ENCODE data around the gene INPP4A.

INPP4A gene

DNA sequence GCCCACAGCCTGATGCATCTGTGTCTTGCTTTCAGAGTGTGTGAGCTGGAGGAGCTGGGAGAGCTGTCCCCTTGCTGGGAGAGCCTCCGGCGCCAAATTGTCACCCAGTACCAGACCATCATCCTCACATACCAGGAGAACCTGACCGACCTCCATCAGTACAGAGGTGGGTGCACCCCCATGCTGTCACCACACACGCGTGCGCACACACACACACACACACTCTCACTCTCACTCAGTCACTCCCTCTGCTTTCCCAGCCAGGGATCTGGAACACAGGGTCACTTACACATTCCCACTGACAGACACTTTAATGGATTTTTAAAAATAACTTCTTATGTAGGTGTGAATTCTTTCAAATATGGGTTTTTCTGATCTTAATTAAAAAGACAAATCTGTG is 99.2 kb downstream of the INPP4A start:
- no peak for DNase-seq
- in situ Hi-C loops (cut with HindIII; ENCODE audit: low pct_ligation_motif_present, low pct_unique_long_range_greater_than_20kb, low sequenced_read_pairs): no loop called here

DNA sequence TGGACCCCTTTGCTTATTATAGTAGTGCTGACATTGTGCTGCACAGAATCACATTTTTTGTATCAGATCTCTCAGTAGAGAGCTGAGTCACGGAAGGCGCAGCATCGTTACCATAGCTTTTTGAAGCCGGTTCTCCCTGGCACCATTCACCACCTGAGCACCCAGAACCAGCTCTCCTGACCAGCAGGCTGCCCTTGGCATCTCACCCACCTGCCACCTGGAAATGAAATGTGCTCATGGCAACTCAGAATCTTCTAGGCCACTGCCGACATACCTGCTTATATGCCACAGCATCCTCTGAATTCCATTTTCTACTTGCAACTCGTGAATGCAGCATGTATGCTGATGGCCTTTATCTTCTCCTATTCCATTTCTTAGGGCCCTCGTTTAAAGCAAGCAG is 100.9 kb downstream of the INPP4A start:
- no peak for DNase-seq
- in situ Hi-C loops (cut with HindIII; ENCODE audit: low pct_ligation_motif_present, low pct_unique_long_range_greater_than_20kb, low sequenced_read_pairs): no loop called here

DNA sequence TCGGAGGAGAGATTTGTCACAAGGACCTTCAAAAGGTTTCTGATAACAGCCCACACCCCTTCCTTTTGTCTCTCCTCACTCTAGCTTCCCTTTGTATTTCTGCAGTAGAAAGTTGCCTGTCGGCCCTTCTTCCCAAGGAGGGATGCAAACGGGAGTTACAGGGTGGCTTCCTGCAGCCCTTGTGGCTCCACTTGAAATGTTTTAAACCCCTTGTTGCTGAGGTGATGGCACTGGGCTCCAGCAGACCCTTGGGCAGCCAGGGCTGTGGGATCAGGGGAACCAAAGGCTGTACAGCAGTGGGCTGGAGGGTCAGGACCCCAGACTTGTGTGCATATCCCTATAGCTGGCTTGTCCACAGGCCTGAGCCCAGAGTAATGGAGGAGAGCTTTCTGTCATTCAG is 101.5 kb downstream of the INPP4A start:
- in situ Hi-C loops (cut with HindIII; ENCODE audit: low pct_ligation_motif_present, low pct_unique_long_range_greater_than_20kb, low sequenced_read_pairs): no loop called here
- DNase-seq: no peak

DNA sequence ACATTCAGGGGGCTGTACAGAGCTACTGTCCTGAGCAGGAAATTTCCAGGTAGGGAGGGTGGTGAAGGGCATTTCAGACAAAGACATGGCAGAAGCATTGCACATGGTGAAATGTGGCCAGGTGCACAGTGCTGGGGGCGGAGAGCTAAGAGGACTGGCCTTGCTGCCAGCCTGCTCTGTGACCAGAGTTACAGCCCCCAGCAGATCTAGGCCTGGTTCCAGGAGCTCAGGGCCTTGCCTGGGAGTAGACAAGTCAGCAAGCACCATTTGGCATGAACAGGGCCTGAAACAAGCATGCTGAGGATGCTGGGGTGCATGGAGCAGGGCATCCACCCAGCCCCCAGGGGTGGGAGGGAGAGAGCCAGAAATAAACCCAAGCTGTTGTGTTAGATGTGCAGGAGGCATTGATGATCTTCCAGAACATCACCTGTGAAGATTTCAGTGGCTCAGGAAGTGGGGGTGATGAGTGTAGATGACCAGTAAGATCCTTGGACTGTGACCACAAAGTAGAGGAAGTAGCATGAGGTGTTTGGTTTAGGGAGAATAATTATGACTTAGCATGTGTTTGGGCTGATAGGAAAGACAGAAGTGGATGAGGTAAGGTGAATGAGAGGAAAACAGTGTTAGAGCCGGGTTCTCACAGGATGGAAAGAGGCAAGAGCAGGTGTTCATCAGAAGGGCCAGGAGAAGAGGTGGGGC is 102.6 kb downstream of the INPP4A start:
- DNase-seq: no peak
- in situ Hi-C loops (cut with HindIII; ENCODE audit: low pct_ligation_motif_present, low pct_unique_long_range_greater_than_20kb, low sequenced_read_pairs): no loop called here

DNA sequence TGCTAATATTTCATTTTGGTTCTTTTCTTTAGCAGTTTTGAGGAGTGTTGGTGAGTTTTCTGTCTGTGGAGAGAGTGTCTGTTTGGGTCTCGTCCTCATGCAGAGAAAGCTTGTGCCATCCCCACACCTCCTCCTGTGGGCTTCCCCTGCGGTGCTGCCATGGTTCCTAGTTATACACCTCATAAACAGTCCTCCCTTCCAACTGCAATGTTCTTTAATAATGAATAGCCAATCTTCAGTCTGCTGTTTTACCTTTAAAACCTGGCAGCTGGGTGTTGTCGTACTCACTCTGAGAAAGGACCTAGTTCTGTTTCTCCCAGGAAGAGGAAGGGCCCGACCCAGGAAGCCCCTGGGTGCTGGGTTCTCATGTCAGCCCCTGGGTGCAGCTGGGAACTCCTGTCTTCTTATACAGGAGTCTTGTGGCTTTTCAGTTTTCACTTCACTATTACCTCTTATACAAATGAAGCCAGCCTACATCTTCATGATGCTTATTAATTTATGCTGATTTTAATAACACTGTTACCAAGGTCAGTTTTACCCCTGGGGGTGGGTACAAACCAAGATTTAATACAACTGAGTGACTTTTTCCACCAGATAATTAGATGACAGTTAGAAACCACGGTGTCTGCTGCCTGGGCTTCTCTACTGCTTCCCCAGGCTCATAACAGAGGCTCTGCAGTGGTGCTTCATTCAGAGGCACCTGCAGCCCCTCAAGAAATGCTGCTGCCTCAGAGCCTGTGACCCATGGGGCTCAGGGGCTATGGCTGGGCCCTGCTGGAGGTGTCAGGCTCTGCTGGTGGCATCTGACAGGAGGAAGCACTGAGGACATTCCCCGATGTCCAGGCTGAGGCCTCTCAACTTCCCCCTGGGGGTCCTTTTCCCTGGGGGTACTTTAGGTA is 104.5 kb downstream of the INPP4A start:
- in situ Hi-C loops (cut with HindIII; ENCODE audit: low pct_ligation_motif_present, low pct_unique_long_range_greater_than_20kb, low sequenced_read_pairs): no loop called here
- DNase-seq: no peak

DNA sequence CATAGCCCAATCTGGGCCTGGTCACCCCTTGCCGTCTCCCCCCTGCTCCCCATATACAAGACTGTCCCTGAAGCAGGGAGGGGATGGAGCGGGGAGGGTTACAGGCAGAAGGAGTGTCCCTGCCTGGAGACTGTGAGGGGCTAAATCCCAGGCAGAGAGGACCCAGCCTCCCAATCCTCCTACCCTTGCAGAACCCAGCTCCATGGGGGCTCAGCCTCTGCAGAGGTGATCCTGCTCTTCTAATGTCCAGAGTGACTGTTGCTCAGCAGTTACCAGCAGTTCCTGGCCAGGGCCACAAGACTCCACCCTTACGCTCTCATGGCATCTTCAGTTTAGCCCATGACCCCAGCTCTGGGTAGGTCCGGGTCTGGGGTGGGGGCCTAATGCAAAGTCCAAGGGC is 105.5 kb downstream of the INPP4A start:
- in situ Hi-C loops (cut with HindIII; ENCODE audit: low pct_ligation_motif_present, low pct_unique_long_range_greater_than_20kb, low sequenced_read_pairs): no loop called here
- DNase-seq: no peak

DNA sequence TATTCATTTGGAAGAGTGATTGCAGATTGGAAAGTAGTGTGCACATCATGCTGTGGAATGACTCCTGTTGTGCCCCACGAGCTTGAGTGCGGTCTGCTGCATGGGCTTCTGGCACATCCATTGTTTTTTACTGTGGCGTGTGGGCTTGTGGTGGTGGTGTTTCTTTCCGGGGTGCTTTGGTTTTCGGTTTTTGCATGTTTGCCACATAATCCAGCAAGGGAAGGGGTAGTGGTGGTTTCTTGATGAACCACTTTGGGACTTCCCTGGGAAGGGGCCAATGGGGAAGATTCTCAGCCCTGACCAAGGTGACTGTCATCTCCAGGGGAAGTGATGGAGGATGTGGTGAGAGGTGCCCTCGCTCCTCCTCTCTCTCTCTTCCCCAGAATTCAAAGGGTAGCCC is 106.7 kb downstream of the INPP4A start:
- DNase-seq: no peak
- in situ Hi-C loops (cut with HindIII; ENCODE audit: low pct_ligation_motif_present, low pct_unique_long_range_greater_than_20kb, low sequenced_read_pairs): no loop called here

DNA sequence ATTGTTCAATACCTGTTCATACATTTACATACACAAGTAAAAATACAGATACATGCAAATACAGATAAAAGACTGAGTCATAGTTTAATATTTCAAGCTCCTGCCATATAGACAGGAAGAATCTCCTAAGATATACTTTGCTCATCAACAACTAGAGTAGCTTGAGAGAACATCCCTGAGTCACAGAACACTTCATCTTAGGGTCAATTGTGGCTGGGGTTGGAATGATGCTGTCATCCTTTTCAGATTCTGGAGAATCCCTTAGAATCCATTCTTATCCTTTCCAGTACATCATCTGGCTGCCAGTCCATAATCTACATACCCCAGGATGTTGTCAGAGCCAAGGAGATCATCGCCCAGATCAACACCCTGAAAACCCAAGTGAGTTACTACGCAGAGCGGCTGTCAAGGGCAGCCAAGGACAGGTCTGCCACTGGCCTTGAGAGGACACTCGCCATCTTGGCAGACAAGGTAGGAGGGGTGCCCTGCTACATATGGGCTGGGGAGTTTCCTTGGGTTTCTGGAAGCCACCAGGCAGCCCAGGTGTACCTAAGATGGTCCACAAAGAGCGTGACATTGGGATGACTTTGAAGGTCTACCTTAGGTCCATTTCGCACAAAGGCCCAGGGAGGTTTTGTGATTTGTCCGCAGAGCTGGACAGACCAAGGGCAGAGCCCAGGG is 108.0 kb downstream of the INPP4A start:
- in situ Hi-C loops (cut with HindIII; ENCODE audit: low pct_ligation_motif_present, low pct_unique_long_range_greater_than_20kb, low sequenced_read_pairs): no loop called here
- no peak for DNase-seq

DNA sequence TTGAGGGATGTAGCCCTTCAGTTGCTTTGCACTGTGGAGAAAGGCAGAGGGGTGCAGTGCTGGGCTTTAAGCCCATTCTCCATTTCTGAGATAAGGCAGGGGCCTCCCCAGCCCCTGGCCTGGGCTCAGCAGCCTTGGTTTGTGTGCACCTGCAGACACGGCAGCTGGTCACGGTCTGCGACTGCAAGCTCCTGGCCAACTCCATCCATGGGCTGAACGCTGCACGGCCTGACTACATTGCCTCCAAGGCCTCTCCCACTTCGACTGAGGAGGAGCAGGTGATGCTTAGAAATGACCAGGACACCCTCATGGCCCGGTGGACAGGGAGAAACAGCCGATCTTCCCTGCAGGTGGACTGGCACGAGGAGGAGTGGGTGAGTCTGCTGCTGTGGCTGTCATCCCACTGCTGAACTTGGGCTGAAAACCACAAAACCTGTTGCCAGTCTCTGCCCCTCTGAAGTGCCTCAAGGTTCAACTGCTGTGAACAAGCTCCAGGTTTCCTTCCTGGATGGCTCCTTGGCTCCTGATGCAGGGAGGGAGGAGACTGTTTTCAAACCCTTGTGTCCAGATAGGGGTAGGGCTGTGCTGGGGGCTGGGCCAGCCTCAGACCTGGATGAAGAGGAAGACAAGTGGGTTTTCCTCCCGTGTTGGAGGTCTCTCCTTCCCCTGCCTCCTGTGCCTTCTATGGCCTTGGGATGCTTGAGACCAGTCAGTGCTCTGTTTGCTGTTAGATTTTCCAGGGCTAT is 109.6 kb downstream of the INPP4A start:
- in situ Hi-C loops (cut with HindIII; ENCODE audit: low pct_ligation_motif_present, low pct_unique_long_range_greater_than_20kb, low sequenced_read_pairs): no loop called here
- DNase-seq: no peak

DNA sequence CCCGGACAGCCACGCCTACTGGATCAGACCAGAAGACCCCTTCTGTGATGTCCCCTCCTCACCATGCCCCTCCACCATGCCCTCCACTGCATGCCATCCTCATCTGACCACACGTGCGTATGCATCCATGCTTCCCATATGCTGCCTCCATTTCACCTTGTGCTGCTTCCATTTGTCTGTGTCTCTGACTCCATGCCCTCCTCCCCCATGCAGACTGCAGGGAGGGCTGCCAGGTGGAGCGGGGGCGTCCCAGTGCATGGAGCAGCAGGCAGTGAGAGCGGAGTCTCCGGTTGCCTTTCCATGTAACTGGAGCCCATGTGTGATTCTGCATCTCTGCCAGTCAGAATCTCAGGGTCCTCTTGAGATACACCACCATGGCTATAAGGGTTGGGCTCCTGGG is 111.0 kb downstream of the INPP4A start:
- in situ Hi-C loops (cut with HindIII; ENCODE audit: low pct_ligation_motif_present, low pct_unique_long_range_greater_than_20kb, low sequenced_read_pairs): no loop called here
- DNase-seq: no peak

DNA sequence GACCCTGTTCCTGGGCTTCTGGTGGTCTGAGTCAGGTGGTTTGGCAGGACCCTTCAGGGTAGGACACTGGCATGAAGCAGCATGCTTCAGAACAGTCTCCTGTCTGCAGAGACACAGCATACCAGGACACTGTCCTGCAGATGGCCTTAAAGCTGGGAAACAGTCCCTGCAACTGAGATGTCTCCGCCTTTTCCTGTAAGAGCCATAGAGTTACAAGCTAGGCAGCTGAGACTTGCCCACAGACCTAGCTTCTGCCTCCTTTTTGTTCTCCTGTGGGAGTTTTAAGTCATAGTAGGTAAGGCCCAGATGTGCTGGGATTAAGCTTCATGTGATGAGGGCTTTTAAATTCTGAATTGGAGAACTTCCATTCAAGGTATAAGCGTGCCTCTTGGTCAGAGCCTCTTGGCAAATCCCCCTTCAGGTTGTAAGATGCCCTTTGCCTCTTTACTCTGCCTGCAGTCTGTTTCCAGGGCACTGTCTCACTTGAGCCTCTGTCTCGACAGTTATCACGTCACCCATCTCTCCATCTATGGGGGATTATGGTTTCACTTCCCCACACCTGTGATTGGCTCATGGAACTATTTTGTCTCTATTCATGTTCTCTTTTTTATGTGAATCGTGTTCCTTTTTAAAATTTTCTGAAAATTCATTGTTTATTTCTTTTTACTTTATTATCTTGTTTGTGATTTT is 111.8 kb downstream of the INPP4A start:
- no peak for DNase-seq
- in situ Hi-C loops (cut with HindIII; ENCODE audit: low pct_ligation_motif_present, low pct_unique_long_range_greater_than_20kb, low sequenced_read_pairs): no loop called here

DNA sequence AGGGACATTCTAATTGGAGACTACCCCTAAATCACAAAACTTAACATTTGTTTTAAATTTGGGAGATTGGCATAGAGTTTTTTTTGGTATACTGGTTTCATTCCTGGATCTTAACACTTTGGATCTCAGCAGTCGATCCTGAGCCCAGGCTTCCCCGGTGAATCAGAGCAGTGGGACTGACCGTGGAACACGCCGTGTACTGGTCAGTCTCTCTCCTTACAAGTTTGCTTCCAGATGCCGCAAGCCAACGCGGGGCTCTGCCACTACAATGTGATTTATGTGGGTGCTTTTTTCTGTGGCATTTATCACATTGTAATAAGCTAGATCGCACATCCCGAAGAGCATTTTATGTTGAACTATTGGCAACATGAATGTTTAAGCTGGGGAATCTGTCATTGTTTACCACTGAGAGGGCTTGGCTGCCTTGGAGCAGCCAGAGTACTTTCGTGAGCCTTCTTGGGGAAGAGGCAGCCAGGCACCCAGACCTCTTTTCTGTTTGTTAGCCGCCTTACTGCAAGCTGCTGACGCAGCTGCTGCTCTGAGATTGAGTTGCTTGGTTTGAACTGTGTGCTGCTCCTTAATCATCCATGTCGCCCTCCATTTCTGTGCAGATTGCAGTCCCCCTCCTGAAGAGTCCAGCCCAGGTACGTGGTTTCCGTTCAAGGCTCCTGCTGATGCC is 114.3 kb downstream of the INPP4A start:
- DNase-seq: no peak
- in situ Hi-C loops (cut with HindIII; ENCODE audit: low pct_ligation_motif_present, low pct_unique_long_range_greater_than_20kb, low sequenced_read_pairs): no loop called here

DNA sequence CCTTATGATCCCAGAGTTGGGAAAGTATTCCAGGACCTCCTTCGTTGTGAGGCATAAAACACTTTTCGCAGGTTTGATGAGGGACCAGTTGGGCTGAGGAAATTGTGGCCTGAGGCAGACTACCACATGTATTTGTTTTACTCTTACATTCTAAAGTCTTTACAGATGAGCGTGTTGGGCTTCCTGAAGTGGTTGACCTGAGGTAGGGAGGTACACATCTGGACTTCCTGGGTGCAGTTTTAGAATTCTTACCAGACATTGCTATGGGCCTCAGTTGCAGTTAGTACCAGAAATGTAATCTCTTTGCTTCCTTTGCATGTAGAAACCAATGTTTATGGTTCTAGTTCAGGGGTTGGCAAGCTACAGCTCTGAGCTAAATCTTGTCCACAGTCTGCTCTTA is 114.9 kb downstream of the INPP4A start:
- in situ Hi-C loops (cut with HindIII; ENCODE audit: low pct_ligation_motif_present, low pct_unique_long_range_greater_than_20kb, low sequenced_read_pairs): no loop called here
- DNase-seq: no peak

DNA sequence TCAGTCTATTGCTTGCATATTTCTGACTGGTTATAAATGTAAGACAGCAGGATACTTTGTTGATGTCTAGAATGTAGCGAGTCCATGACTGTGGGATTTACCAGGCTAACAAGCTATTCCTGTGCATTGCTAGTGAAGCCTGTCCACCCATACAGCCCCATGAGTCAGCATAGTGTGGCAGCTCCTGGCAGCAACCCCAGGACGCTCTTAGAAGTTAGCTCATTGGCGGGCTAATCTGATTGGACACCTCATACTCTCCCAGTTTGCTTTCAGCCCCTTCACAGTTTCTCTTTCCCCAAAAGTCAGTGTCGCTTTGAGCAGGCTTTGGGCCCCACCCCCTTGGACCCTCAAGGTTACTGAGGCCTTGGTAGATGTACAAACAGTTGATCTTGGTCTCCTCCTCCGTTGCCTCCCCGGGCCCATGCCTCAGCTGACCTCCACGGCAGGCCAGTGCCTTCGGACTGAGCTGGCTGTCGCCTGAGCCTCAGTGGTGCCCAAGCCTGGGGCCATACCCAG is 115.7 kb downstream of the INPP4A start:
- DNase-seq: peak; percentile 93
- in situ Hi-C loops (cut with HindIII; ENCODE audit: low pct_ligation_motif_present, low pct_unique_long_range_greater_than_20kb, low sequenced_read_pairs): no loop called here

DNA sequence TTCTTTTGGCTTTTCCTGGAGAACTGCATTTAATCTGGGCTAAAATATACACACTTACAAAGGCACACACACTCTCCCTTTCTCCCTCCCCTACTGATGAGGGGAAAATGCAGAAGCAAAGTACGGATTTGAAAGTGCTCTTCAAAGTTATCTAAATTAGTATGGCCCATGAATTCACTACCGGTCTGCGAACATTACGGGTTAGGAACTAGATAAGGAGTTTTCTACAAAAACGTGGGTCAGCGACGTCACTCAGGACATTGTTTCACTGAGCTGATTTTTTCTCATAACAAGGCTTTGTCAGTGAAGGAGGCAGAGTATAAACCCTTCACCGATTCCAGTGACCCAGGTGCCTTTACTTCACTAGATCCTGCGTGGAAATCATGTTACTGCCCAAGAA is 116.4 kb downstream of the INPP4A start:
- in situ Hi-C loops (cut with HindIII; ENCODE audit: low pct_ligation_motif_present, low pct_unique_long_range_greater_than_20kb, low sequenced_read_pairs): no loop called here
- no peak for DNase-seq

DNA sequence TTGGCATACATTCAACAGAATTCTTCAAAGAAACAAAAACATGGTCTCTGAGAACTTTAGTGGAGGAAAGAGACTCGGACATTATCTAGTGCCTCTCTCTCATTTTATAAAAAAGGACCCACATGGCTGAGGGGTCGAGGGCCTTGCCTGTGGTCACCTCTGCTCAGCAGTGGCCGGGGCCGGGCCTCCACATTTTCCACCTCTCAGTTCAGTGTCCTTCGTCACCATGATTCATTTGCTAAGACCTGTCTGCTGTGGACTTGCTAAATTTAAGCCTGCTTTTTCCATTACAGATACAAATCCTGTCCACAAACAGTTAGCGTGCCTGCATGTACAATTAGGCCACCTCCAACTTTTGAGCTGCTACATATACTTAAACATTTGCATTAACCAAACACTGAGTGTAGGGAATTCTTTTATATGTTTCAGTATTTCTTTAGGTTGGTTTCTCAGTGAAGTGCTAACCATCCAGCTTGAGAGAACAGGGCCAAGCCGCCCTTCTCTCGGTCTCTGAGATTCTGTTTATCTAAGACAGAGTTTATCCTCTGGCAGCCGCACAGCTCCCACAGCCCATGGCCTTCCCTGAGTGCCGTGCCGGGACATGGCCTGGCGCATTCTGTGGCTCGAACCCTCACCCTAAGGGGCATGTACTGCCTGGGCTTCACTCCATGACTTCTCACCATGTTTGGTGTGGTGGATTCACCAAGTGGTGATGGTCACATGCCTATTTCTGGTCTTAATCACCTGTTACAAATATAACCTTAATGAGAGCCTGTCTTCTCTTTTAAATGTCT is 117.4 kb downstream of the INPP4A start:
- in situ Hi-C loops (cut with HindIII; ENCODE audit: low pct_ligation_motif_present, low pct_unique_long_range_greater_than_20kb, low sequenced_read_pairs): no loop called here

DNA sequence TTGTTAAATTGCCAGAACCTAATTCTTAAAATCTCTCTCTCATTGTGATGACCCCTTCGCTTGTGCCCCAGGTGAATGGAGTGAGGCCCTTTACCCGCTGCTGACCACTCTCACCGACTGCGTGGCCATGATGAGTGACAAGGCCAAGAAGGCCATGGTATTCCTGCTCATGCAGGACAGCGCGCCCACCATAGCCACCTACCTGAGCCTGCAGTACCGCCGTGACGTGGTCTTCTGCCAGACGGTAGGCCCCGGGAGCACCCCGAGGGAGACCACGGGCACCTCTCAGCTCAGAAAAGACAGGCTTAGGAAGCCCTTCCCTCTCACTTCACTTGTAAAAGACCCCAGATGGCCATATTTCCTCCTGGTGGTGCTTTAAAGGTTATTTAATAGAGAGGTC is 118.7 kb downstream of the INPP4A start:
- in situ Hi-C loops (cut with HindIII; ENCODE audit: low pct_ligation_motif_present, low pct_unique_long_range_greater_than_20kb, low sequenced_read_pairs): no loop called here
- DNase-seq: no peak

More for the DNA sequence above, 117.4 kb downstream of the INPP4A start:
- DNase-seq: no peak

Data from ACHN (cell line).